Uterus (tissue), 2 donors: ENCODE results near the gene CACNA1E.

Experiments used
- POLR2A ChIP-seq, 2 donors: fragments of 450-650 bp; IDR thresholded peaks; one replicate each; pipeline ENCODE4 v1.6.1; 2016; ENCODE audit warnings: antibody characterized with exemption in 2 of 2, mild to moderate bottlenecking in 1 of 2, moderate library complexity in 1 of 2
- TF ChIP-seq, protein P1 (sequence below), 4 experiments: fragments of 200-600 bp in 2 of 4; fragments of 450-650 bp in 2 of 4; sonication (generic) in 2 of 4; IDR thresholded peaks; one replicate each; pipeline ENCODE4 v1.5.1; 2016 to 2019; ENCODE audit warnings: antibody characterized with exemption in 4 of 4, mild to moderate bottlenecking in 2 of 4, moderate library complexity in 1 of 4

DNA sequence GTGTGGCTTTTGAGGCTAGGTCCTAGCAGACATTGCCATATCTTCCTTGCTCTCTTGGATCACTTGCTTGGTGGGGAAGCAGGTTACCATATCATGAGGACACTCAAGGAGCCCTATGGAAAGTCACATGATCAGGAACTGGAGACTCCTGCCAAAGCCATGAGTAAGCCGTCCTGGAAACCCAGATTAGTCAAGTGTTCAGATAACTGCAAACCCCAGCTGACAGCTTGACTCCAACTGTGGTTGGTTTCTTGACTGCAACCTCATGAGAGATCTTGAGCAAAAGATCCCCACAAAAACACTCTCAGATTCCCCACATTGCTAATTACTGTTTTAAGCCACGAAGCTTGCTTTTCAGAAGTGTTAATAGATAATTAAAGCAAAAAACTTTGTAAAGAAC, 58.6 kb downstream of the CACNA1E start:
- TF ChIP-seq, protein P1, sequence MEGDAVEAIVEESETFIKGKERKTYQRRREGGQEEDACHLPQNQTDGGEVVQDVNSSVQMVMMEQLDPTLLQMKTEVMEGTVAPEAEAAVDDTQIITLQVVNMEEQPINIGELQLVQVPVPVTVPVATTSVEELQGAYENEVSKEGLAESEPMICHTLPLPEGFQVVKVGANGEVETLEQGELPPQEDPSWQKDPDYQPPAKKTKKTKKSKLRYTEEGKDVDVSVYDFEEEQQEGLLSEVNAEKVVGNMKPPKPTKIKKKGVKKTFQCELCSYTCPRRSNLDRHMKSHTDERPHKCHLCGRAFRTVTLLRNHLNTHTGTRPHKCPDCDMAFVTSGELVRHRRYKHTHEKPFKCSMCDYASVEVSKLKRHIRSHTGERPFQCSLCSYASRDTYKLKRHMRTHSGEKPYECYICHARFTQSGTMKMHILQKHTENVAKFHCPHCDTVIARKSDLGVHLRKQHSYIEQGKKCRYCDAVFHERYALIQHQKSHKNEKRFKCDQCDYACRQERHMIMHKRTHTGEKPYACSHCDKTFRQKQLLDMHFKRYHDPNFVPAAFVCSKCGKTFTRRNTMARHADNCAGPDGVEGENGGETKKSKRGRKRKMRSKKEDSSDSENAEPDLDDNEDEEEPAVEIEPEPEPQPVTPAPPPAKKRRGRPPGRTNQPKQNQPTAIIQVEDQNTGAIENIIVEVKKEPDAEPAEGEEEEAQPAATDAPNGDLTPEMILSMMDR (IDR thresholded peaks at IDR 0.05): no peak
- no peak for TF ChIP-seq POLR2A (IDR thresholded peaks at IDR 0.05)
